CD4-positive, CD25-positive, alpha-beta regulatory T cell (primary cell): ENCODE measurements around the gene GALNT11. TPM values are rescaled to one million over a fixed set of nuclear protein-coding genes. Genes with fewer than 3 reads are reported as not detected.

ENCODE experiments used
- ATAC-seq, 2 donors: fragments of 150-1000 bp; cut with Tn5 transposase; one replicate each; pipeline ENCODE4 v1.10.0; 2021; ENCODE audit warnings: low read depth in 2 of 2, moderate number of reproducible peaks in 2 of 2, moderate library complexity in 1 of 2
- DNase-seq, 3 donors: peaks; one replicate each; pipeline versions ENCODE4 v3.0.0 to v3.0.0-alpha.2; 2012 to 2022; ENCODE audit warnings: mixed read lengths in 1 of 3
- H3K27ac ChIP-seq: one replicate; pipeline ENCODE4 v1.7.0; 2013; ENCODE audit warnings: mild to moderate bottlenecking, low read length; ENCODE audit not compliant: insufficient read depth, poor library complexity, severe bottlenecking
- H3K27me3 ChIP-seq: one replicate; pipeline ENCODE4 v1.7.0; 2013; ENCODE audit warnings: low read length; ENCODE audit not compliant: control insufficient read depth, insufficient read depth
- H3K36me3 ChIP-seq: one replicate; pipeline ENCODE4 v1.7.0; 2013; ENCODE audit warnings: mild to moderate bottlenecking, low read length, moderate library complexity; ENCODE audit not compliant: control insufficient read depth, insufficient read depth
- H3K4me1 ChIP-seq: 2 replicates; pipeline ENCODE4 v1.7.0; 2013; ENCODE audit warnings: mild to moderate bottlenecking, low read length; ENCODE audit not compliant: insufficient read depth, control insufficient read depth, poor library complexity, severe bottlenecking
- H3K4me3 ChIP-seq: one replicate; pipeline ENCODE4 v1.7.0; 2013; ENCODE audit warnings: low read depth, mild to moderate bottlenecking, low read length, moderate library complexity
- H3K9me3 ChIP-seq, 2 experiments: 1 replicate in 1 of 2; 2 replicates in 1 of 2; pipeline ENCODE4 v1.7.0; 2013; ENCODE audit warnings: low read length in 2 of 2, mild to moderate bottlenecking in 1 of 2, moderate library complexity in 1 of 2; ENCODE audit not compliant: control insufficient read depth in 2 of 2
- H3K27ac Mint-ChIP-seq, 3 donors: one replicate each; pipeline ENCODE4 v1.8.0; 2020 to 2022; ENCODE audit warnings: mild to moderate bottlenecking in 3 of 3, mixed read lengths in 3 of 3, moderate library complexity in 2 of 3
- H3K27me3 Mint-ChIP-seq: one replicate; pipeline ENCODE4 v1.8.0; 2022; ENCODE audit warnings: mild to moderate bottlenecking, mixed read lengths
- H3K36me3 Mint-ChIP-seq: one replicate; pipeline ENCODE4 v1.8.0; 2020; ENCODE audit warnings: mixed read lengths
- H3K4me1 Mint-ChIP-seq, 4 donors: one replicate each; pipeline ENCODE4 v1.8.0; 2020 to 2022; ENCODE audit warnings: mixed read lengths in 4 of 4, mild to moderate bottlenecking in 1 of 4
- H3K4me3 Mint-ChIP-seq, 4 donors: one replicate each; pipeline ENCODE4 v1.8.0; 2020 to 2022; ENCODE audit warnings: mild to moderate bottlenecking in 4 of 4, mixed read lengths in 4 of 4, moderate library complexity in 3 of 4
- H3K9me3 Mint-ChIP-seq, 7 donors: one replicate each; pipeline ENCODE4 v1.8.0; 2020 to 2022; ENCODE audit warnings: mixed read lengths in 7 of 7, mild to moderate bottlenecking in 3 of 7, moderate library complexity in 2 of 7
- polyA plus RNA-seq, 4 donors: library from polyadenylated mRNA; unstranded; fragments of 300-500 nt; fragmentation: Illumina TruSeq; gene quantifications; one replicate each; pipeline ENCODE4 v1.2.3, GENCODE V29; 2021
- total RNA-seq: library from RNA; stranded (reverse); gene quantifications from one replicate; pipeline ENCODE4 v1.2.3, GENCODE V29; 2022

Gene GALNT11
- total and polyA plus RNA-seq, 5 donors from 2014 or later, result 22.5 to 27.1 (median 25.4) TPM

DNA sequence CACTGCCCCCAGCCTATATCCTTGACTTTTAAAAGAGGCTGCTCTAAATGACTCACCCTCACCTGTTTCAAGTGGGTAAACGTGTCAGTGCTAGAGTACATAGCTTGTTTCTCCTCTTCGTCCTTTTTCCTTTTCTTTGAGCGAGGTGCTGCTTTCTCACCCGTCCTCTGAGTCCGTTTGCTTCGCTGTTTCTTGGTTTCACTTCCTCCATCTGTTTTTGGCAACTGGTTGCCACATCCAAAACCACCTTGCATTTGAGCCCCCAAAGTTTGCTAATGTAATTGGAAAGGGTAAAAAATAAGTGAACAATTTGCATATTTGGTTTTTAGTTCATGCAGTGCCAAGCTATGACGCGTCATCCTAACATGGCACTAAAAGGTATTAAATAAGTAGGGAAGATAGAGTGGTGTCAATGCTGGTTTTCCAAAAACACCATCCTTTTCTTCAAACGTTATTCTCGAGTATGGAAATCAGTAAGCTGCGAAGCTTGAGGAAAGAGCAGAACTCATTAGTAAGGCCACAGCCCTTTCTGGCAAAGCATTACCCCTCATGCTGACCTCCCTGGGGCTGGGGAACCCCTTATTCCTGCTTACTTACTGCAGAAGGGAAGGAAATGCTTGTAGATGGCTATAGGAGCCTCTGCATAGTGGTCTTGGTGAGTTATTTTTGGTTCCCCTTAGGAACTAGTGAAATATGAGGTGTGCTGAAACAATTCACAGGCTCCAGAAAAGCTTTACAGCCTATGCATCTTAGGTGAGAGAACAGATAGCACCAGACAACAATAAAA is 133.5 kb downstream of the GALNT11 start:
- Mint-ChIP-seq H3K36me3 (peaks cover 55% of the 10 kb centered on the region), H3K9me3 (no peaks in the 10 kb centered on the region), H3K4me1 (peaks cover 6 to 22% (median 13%) of the 10 kb centered on the region in 4 donors), H3K27ac (peak overlapping the region; percentile 72 to 89 (median 80)), H3K27me3 (no peaks in the 10 kb centered on the region), H3K4me3 (peak overlapping the region in 2 of 4 donors; percentile 12 to 18)
- Histone ChIP-seq H3K4me1 (peaks cover 4% of the 10 kb centered on the region), H3K27me3 (no peaks in the 10 kb centered on the region), H3K9me3 (no peaks in the 10 kb centered on the region), H3K4me3 (no peak overlapping the region), H3K27ac (no peak overlapping the region), H3K36me3 (peaks cover 78% of the 10 kb centered on the region)
- ATAC-seq (peak; percentile 61), DNase-seq (peak in 1 of 3 donors; percentile 55)

DNA sequence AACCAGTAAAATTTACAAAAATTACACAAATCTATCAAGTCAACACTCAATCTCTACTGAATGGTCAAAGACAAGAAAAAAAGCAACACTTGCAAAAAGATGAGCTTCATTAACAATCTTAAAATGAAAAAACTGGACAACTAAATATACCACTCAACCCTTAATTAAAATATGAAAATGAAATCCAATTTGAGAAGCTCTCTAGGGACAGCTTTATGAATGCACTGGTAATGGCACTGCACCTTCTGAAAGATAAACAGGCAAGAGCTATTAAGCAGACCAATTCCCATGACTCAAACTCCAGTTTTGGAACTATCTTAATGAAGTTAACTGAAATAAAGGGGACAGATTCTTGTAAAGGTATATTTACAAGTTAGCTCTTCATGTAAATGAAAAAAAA is 135.7 kb downstream of the GALNT11 start:
- Mint-ChIP-seq H3K27ac (no peak overlapping the region), H3K9me3 (no peaks in the 10 kb centered on the region)
- H3K36me3 ChIP-seq, result peaks cover 72% of the 10 kb centered on the region

DNA sequence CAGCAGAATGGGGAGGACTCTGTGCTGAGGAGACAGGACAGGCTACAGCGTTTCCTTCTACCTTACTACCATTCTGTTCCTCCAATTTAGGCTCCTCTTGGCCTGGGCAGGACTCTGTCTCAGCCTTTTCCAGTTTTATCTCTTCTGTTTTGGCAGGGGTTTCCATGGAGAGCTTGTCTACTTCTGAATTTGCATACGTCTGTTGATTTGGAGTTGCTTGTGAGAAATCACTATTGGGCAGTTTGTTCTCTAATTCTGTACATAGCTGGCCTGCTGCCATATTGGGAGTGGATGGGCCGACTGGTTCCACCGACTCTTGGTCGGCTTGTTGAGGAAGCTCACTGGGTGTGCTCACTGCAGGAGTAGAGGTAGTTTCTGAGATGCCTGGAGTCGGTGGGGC is 136.8 kb downstream of the GALNT11 start:
- H3K4me1 ChIP-seq, result peaks cover 4% of the 10 kb centered on the region
- peaks cover 46% of the 10 kb centered on the region for H3K36me3 Mint-ChIP-seq
- H3K27ac ChIP-seq, result no peak overlapping the region
- H3K4me3 Mint-ChIP-seq, result no peak overlapping the region
- no peaks in the 10 kb centered on the region for H3K27me3 ChIP-seq
- DNase-seq, result no peak
- no peaks in the 10 kb centered on the region for H3K9me3 ChIP-seq
- no peak overlapping the region for H3K4me3 ChIP-seq
- peaks cover 74% of the 10 kb centered on the region for H3K36me3 ChIP-seq
- H3K4me1 Mint-ChIP-seq, result peaks cover 6 to 22% (median 12%) of the 10 kb centered on the region in 4 donors
- H3K27me3 Mint-ChIP-seq, result no peaks in the 10 kb centered on the region
- no peak for ATAC-seq
- no peaks in the 10 kb centered on the region for H3K9me3 Mint-ChIP-seq
- peak overlapping the region in 2 of 3 donors; percentile 23 to 53 for H3K27ac Mint-ChIP-seq

More for the DNA sequence above, 135.7 kb downstream of the GALNT11 start:
- no peaks in the 10 kb centered on the region for H3K9me3 ChIP-seq
- no peak for ATAC-seq
- H3K27me3 ChIP-seq, result no peaks in the 10 kb centered on the region
- no peak for DNase-seq
- H3K27me3 Mint-ChIP-seq, result no peaks in the 10 kb centered on the region
- peaks cover 43% of the 10 kb centered on the region for H3K36me3 Mint-ChIP-seq
- H3K4me1 Mint-ChIP-seq, result peaks cover 6 to 22% (median 13%) of the 10 kb centered on the region in 4 donors
- H3K4me3 ChIP-seq, result no peak overlapping the region
- H3K4me3 Mint-ChIP-seq, result no peak overlapping the region
- H3K4me1 ChIP-seq, result peaks cover 4% of the 10 kb centered on the region
- no peak overlapping the region for H3K27ac ChIP-seq

Other genes starting within 250 kb of the GALNT11 start
- gene PRKAG2, start 148.6 kb upstream of the GALNT11 start, total RNA-seq, result 43.0 TPM
- 10 to 100 TPM; 19.9 to 26.2 (median 25.9) TPM for gene PRKAG2, start 148.6 kb upstream of the GALNT11 start, polyA plus RNA-seq
- not detected for gene GALNTL5, start 69.2 kb upstream of the GALNT11 start, total RNA-seq
- not detected for gene GALNTL5, start 69.2 kb upstream of the GALNT11 start, polyA plus RNA-seq